Right hindlimb (tissue), 1 donor: ENCODE results near the gene RASGRP4.
"Not testable (repeated sequence)": the region's sequence is repeated elsewhere in the genome, so short reads cannot be mapped to it uniquely, and the experiment has no call there.

ENCODE experiments used
- DNase-seq: peaks from one replicate; pipeline ENCODE4 v3.0.0-alpha.2; 2018

The RASGRP4 gene

GRCh38 chr19:38425810-38426466 lies at the start of gene RASGRP4:
RASGRP4 (minus strand) TSS chr19:38426219; CDS start chr19:38426091, 128 bp downstream.
- no peak for DNase-seq

GRCh38 chr19:38475176-38475575 lies 49.2 kb upstream of the RASGRP4 start:
- DNase-seq: no peak

GRCh38 chr19:38473201-38473600 lies 47.2 kb upstream of the RASGRP4 start:
- no peak for DNase-seq

- DNase-seq: not testable (repeated sequence)
Observed at GRCh38 chr19:38472725-38473124, 46.7 kb upstream of the RASGRP4 start.

- no peak for DNase-seq
Observed at GRCh38 chr19:38470788-38471480, 44.9 kb upstream of the RASGRP4 start.

- DNase-seq: no peak
Observed at GRCh38 chr19:38469151-38469550, 43.1 kb upstream of the RASGRP4 start.

- no peak for DNase-seq
Observed at GRCh38 chr19:38467541-38468525, 41.8 kb upstream of the RASGRP4 start.

- DNase-seq: no peak
Observed at GRCh38 chr19:38466050-38466449, 40.0 kb upstream of the RASGRP4 start.

- DNase-seq: no peak
Observed at GRCh38 chr19:38464421-38465082, 38.5 kb upstream of the RASGRP4 start.

GRCh38 chr19:38463365-38463764 lies 37.3 kb upstream of the RASGRP4 start:
- DNase-seq: no peak

- DNase-seq: no peak
Observed at GRCh38 chr19:38458991-38459390, 33.0 kb upstream of the RASGRP4 start.

- DNase-seq: no peak
Observed at GRCh38 chr19:38457690-38458405, 31.8 kb upstream of the RASGRP4 start.

GRCh38 chr19:38457202-38457601 lies 31.2 kb upstream of the RASGRP4 start:
- no peak for DNase-seq

- no peak for DNase-seq
Observed at GRCh38 chr19:38455031-38455430, 29.0 kb upstream of the RASGRP4 start.

GRCh38 chr19:38453596-38453995 lies 27.6 kb upstream of the RASGRP4 start:
- DNase-seq: no peak

GRCh38 chr19:38452430-38453366 lies 26.7 kb upstream of the RASGRP4 start:
- DNase-seq: no peak

GRCh38 chr19:38451629-38452028 lies 25.6 kb upstream of the RASGRP4 start:
- DNase-seq: no peak

GRCh38 chr19:38451036-38451435 lies 25.0 kb upstream of the RASGRP4 start:
- DNase-seq: no peak

- no peak for DNase-seq
Observed at GRCh38 chr19:38449518-38449917, 23.5 kb upstream of the RASGRP4 start.

- no peak for DNase-seq
Observed at GRCh38 chr19:38448225-38448624, 22.2 kb upstream of the RASGRP4 start.

- DNase-seq: no peak
Observed at GRCh38 chr19:38445362-38445761, 19.3 kb upstream of the RASGRP4 start.
